SJCRH30 (cell line): Measurements from ENCODE around the gene ARHGAP26. TPM values are rescaled to one million over a fixed set of nuclear protein-coding genes. Genes with fewer than 3 reads are reported as not detected.
"Not testable (repeated sequence)": the region's sequence is repeated elsewhere in the genome, so short reads cannot be mapped to it uniquely, and the experiment has no call there.

Source experiments
- DNase-seq, 2 experiments: peaks; one replicate each; pipeline ENCODE4 v3.0.0-alpha.2; 2015 to 2020
- H3K27ac ChIP-seq: fragments of 250-450 bp; sonication (Bioruptor Pico); 2 replicates; pipeline ENCODE4 v1.5.1; 2020; ENCODE audit warnings: mild to moderate bottlenecking, moderate library complexity
- H3K27me3 ChIP-seq: fragments of 250-450 bp; sonication (Bioruptor Pico); 2 replicates; pipeline ENCODE4 v1.5.1; 2020; ENCODE audit warnings: mild to moderate bottlenecking, moderate library complexity
- H3K36me3 ChIP-seq: fragments of 250-450 bp; sonication (Bioruptor Pico); 2 replicates; pipeline ENCODE4 v1.5.1; 2020; ENCODE audit warnings: mild to moderate bottlenecking, moderate library complexity
- H3K4me1 ChIP-seq: fragments of 250-450 bp; sonication (Bioruptor Pico); 2 replicates; pipeline ENCODE4 v1.5.1; 2020; ENCODE audit warnings: mild to moderate bottlenecking, moderate library complexity
- H3K4me3 ChIP-seq: fragments of 250-450 bp; sonication (Bioruptor Pico); 2 replicates; pipeline ENCODE4 v1.5.1; 2020; ENCODE audit warnings: mild to moderate bottlenecking, moderate library complexity
- H3K9me3 ChIP-seq: fragments of 250-450 bp; sonication (Bioruptor Pico); replicated peaks from 2 replicates; pipeline ENCODE4 v1.5.1; 2020; ENCODE audit warnings: mild to moderate bottlenecking, moderate library complexity
- total RNA-seq: library from RNA; depleted of rRNA; stranded (reverse); fragments of >200 nt; shearing (Covaris generic); gene quantifications from 2 replicates; pipeline ENCODE4 v1.2.3, GENCODE V29; 2014

Gene ARHGAP26
- total RNA-seq, 1 experiment from 2014 or later: 16.9 TPM

GRCh38 chr5:142939006-142939405 is 168.8 kb downstream of the ARHGAP26 start:
- no peaks in the 10 kb centered on the region for H3K36me3 ChIP-seq
- DNase-seq: no peak
- no peaks in the 10 kb centered on the region for H3K9me3 ChIP-seq
- H3K4me3 ChIP-seq: no peak overlapping the region
- H3K4me1 ChIP-seq: peaks cover 15% of the 10 kb centered on the region
- peak overlapping the region; percentile 45; the same call in 1 of the 2 replicates for H3K27ac ChIP-seq
- no peaks in the 10 kb centered on the region for H3K27me3 ChIP-seq

GRCh38 chr5:142939884-142940283 is 169.7 kb downstream of the ARHGAP26 start:
- H3K9me3 ChIP-seq: no peaks in the 10 kb centered on the region
- no peak for DNase-seq
- no peak overlapping the region for H3K27ac ChIP-seq
- no peak overlapping the region for H3K4me3 ChIP-seq
- no peaks in the 10 kb centered on the region for H3K36me3 ChIP-seq
- H3K4me1 ChIP-seq: peaks cover 15% of the 10 kb centered on the region
- no peaks in the 10 kb centered on the region for H3K27me3 ChIP-seq

- Histone ChIP-seq H3K4me3 (no peak overlapping the region), H3K9me3 (no peaks in the 10 kb centered on the region), H3K36me3 (no peaks in the 10 kb centered on the region), H3K4me1 (peaks cover 15% of the 10 kb centered on the region), H3K27ac (no peak overlapping the region), H3K27me3 (no peaks in the 10 kb centered on the region)
- no peak for DNase-seq
Measured at GRCh38 chr5:142941245-142941644, 171.1 kb downstream of the ARHGAP26 start.

- H3K9me3 ChIP-seq: no peaks in the 10 kb centered on the region
- no peak overlapping the region for H3K4me3 ChIP-seq
- DNase-seq: no peak
- peaks cover 17% of the 10 kb centered on the region for H3K4me1 ChIP-seq
- H3K27me3 ChIP-seq: no peaks in the 10 kb centered on the region
- no peaks in the 10 kb centered on the region for H3K36me3 ChIP-seq
- no peak overlapping the region for H3K27ac ChIP-seq
Measured at GRCh38 chr5:142942901-142943300, 172.7 kb downstream of the ARHGAP26 start.

- Histone ChIP-seq H3K27me3 (no peaks in the 10 kb centered on the region), H3K9me3 (no peaks in the 10 kb centered on the region), H3K36me3 (no peaks in the 10 kb centered on the region), H3K27ac (no peak overlapping the region), H3K4me3 (no peak overlapping the region), H3K4me1 (peaks cover 5% of the 10 kb centered on the region; the same call in 1 of the 2 replicates)
- DNase-seq: no peak
Measured at GRCh38 chr5:142944140-142944539, 174.0 kb downstream of the ARHGAP26 start.

- Histone ChIP-seq H3K4me1 (peaks cover 5% of the 10 kb centered on the region; the same call in 1 of the 2 replicates), H3K4me3 (no peak overlapping the region), H3K9me3 (no peaks in the 10 kb centered on the region), H3K36me3 (no peaks in the 10 kb centered on the region), H3K27me3 (no peaks in the 10 kb centered on the region), H3K27ac (no peak overlapping the region)
- DNase-seq: no peak
Measured at GRCh38 chr5:142945321-142945720, 175.1 kb downstream of the ARHGAP26 start.

GRCh38 chr5:142945845-142946244 is 175.7 kb downstream of the ARHGAP26 start:
- Histone ChIP-seq H3K36me3 (no peaks in the 10 kb centered on the region), H3K27ac (no peak overlapping the region), H3K27me3 (no peaks in the 10 kb centered on the region), H3K4me1 (peaks cover 5% of the 10 kb centered on the region; the same call in 1 of the 2 replicates), H3K4me3 (no peak overlapping the region), H3K9me3 (no peaks in the 10 kb centered on the region)
- no peak for DNase-seq

- DNase-seq: peak in 1 of 2 experiments; percentile 15
- Histone ChIP-seq H3K4me3 (no peak overlapping the region), H3K27ac (no peak overlapping the region), H3K9me3 (no peaks in the 10 kb centered on the region), H3K4me1 (peaks cover 5% of the 10 kb centered on the region; the same call in 1 of the 2 replicates), H3K36me3 (no peaks in the 10 kb centered on the region), H3K27me3 (no peaks in the 10 kb centered on the region)
Measured at GRCh38 chr5:142946547-142947426, 176.6 kb downstream of the ARHGAP26 start.

GRCh38 chr5:142947427-142947709 is 177.2 kb downstream of the ARHGAP26 start:
- Histone ChIP-seq H3K36me3 (no peaks in the 10 kb centered on the region), H3K4me3 (no peak overlapping the region), H3K4me1 (peaks cover 5% of the 10 kb centered on the region; the same call in 1 of the 2 replicates), H3K27me3 (no peaks in the 10 kb centered on the region), H3K27ac (no peak overlapping the region), H3K9me3 (no peaks in the 10 kb centered on the region)
- DNase-seq: no peak

- no peak for DNase-seq
- H3K4me3 ChIP-seq: no peak overlapping the region
- no peaks in the 10 kb centered on the region for H3K27me3 ChIP-seq
- no peak overlapping the region for H3K27ac ChIP-seq
- no peaks in the 10 kb centered on the region for H3K4me1 ChIP-seq
- H3K9me3 ChIP-seq: no peaks in the 10 kb centered on the region
- H3K36me3 ChIP-seq: no peaks in the 10 kb centered on the region
Measured at GRCh38 chr5:142952229-142952628, 182.1 kb downstream of the ARHGAP26 start.

- H3K27ac ChIP-seq, H3K9me3 ChIP-seq, DNase-seq, H3K4me3 ChIP-seq, H3K27me3 ChIP-seq, H3K4me1 ChIP-seq, H3K36me3 ChIP-seq: not testable (repeated sequence)
Measured at GRCh38 chr5:142952871-142953270, 182.7 kb downstream of the ARHGAP26 start.

GRCh38 chr5:142954455-142954854 is 184.3 kb downstream of the ARHGAP26 start:
- Histone ChIP-seq H3K4me3 (no peak overlapping the region), H3K4me1 (0 out of 2 replicates have a peak, but pooled peaks cover 1% of the 10 kb centered on the region), H3K27ac (no peak overlapping the region), H3K9me3 (no peaks in the 10 kb centered on the region), H3K27me3 (no peaks in the 10 kb centered on the region), H3K36me3 (no peaks in the 10 kb centered on the region)
- no peak for DNase-seq

- no peaks in the 10 kb centered on the region for H3K27me3 ChIP-seq
- H3K4me3 ChIP-seq: no peak overlapping the region
- 0 out of 2 replicates have a peak, but pooled peaks cover 2% of the 10 kb centered on the region for H3K4me1 ChIP-seq
- H3K27ac ChIP-seq: no peak overlapping the region
- no peak for DNase-seq
- no peaks in the 10 kb centered on the region for H3K9me3 ChIP-seq
- H3K36me3 ChIP-seq: no peaks in the 10 kb centered on the region
Measured at GRCh38 chr5:142955628-142956027, 185.5 kb downstream of the ARHGAP26 start.

GRCh38 chr5:142957528-142957927 is 187.4 kb downstream of the ARHGAP26 start:
- Histone ChIP-seq H3K36me3 (no peaks in the 10 kb centered on the region), H3K4me3 (no peak overlapping the region), H3K27ac (no peak overlapping the region), H3K9me3 (no peaks in the 10 kb centered on the region), H3K4me1 (0 out of 2 replicates have a peak, but pooled peaks cover 2% of the 10 kb centered on the region), H3K27me3 (no peaks in the 10 kb centered on the region)
- no peak for DNase-seq

GRCh38 chr5:142958944-142959682 is 188.9 kb downstream of the ARHGAP26 start:
- DNase-seq: no peak
- H3K9me3 ChIP-seq: no peaks in the 10 kb centered on the region
- H3K4me3 ChIP-seq: no peak overlapping the region
- no peaks in the 10 kb centered on the region for H3K36me3 ChIP-seq
- H3K4me1 ChIP-seq: 0 out of 2 replicates have a peak, but pooled peaks cover 2% of the 10 kb centered on the region
- no peaks in the 10 kb centered on the region for H3K27me3 ChIP-seq
- no peak overlapping the region for H3K27ac ChIP-seq
